HG02884 (cell line): Measurements from ENCODE around the gene SSMEM1.
"Not testable (repeated sequence)": the region's sequence is repeated elsewhere in the genome, so short reads cannot be mapped to it uniquely, and the experiment has no call there.

Source experiments
- ATAC-seq: cut with Tn5 transposase; IDR thresholded peaks from one replicate; pipeline ENCODE4 v1.9.1; 2021; ENCODE audit warnings: mild to moderate bottlenecking, moderate library complexity; ENCODE audit not compliant: unreplicated experiment

SSMEM1 gene

GRCh38 chr7:130207642-130208041 lies at the start of gene SSMEM1:
Gene SSMEM1, plus strand, starts transcription at chr7:130207860. Its CDS starts 51 bp downstream, at chr7:130207911.
- no peak for ATAC-seq

- no peak for ATAC-seq
These were observed 47.6 kb upstream of the SSMEM1 start for GRCh38 chr7:130160023-130160422.

GRCh38 chr7:130160455-130160854 lies 47.2 kb upstream of the SSMEM1 start:
- no peak for ATAC-seq

- ATAC-seq, result no peak
These were observed 45.5 kb upstream of the SSMEM1 start for GRCh38 chr7:130162196-130162595.

DNA sequence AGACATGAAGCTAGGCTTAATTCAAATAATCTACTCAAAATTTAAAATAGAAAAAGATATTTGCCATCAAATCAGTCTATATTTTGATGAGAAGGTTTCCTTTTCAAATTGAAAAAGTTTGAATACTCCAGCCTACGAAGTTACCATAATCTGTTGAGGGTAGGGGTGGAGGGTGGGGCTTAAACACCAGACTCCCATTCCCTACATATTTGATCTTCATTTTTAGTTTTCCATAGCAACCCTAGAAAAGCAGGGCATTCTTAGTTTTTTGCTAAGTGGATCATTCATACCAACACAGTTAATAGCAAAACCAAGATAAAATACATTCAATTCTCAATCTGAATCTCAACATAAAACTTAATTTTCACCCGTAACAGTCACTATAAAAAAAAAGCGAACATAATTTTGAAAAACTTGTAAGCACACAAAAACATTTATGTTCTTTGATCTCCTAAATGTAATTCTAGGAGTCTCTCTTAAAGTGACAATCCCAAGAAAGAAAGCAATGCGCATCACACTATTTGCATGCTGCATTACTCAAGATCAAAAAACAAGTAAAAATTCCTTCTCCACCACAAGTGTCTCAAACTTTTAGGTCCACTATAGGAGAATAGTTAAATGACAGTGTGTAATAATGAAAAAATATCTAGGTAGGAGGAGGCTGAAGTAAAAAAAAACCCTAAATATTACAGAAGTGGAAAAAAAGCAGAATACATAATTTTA lies 33.3 kb upstream of the SSMEM1 start:
- no peak for ATAC-seq

DNA sequence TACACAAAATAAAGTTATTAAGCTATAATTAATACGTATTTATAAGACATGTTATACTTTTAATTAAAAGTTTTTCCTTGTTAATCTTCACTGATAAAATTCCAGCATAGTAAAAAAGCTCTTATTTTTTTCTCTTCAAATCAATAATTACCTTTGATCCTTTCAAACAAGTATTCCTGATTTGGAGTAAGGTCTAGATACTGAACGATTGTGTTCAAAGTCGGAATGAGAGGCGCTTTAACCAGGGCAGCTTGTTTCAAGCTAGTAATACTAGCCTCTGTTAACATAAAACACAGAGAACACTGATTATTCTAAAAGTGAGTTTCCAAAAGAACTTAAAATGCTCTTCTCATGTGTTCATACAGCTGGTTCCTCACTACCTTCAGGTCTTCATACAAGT lies 29.4 kb upstream of the SSMEM1 start:
- ATAC-seq, result no peak

- no peak for ATAC-seq
These were observed 28.0 kb upstream of the SSMEM1 start for GRCh38 chr7:130179631-130180030.

- ATAC-seq, result no peak
These were observed 26.9 kb upstream of the SSMEM1 start for GRCh38 chr7:130180571-130181262.

- ATAC-seq, result no peak
These were observed 26.4 kb upstream of the SSMEM1 start for GRCh38 chr7:130181263-130181605.

- peak; percentile 84 for ATAC-seq
These were observed 24.7 kb upstream of the SSMEM1 start for GRCh38 chr7:130182990-130183389.

- not testable (repeated sequence) for ATAC-seq
These were observed 23.3 kb upstream of the SSMEM1 start for GRCh38 chr7:130184349-130184748.

DNA sequence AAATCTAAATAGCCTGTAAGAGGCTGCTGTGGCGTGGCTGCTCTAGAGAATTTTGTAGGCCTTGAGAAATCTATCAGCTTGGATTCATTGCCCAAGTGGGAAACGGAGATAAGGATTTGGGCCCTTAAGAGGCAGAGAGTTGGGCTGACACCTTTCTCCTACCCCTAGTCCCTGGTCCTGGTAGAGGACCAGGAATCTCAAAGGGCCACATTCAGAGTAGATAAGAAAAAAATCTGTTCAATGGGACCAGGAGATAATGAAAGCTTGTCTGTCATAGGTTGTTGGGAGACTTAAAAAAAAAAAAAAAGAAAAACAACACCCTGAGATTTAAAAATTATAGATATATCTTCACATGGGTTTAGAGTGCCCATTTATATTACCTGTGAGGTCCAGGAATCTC lies 20.3 kb upstream of the SSMEM1 start:
- no peak for ATAC-seq

- no peak for ATAC-seq
These were observed 18.3 kb upstream of the SSMEM1 start for GRCh38 chr7:130189343-130189742.

DNA sequence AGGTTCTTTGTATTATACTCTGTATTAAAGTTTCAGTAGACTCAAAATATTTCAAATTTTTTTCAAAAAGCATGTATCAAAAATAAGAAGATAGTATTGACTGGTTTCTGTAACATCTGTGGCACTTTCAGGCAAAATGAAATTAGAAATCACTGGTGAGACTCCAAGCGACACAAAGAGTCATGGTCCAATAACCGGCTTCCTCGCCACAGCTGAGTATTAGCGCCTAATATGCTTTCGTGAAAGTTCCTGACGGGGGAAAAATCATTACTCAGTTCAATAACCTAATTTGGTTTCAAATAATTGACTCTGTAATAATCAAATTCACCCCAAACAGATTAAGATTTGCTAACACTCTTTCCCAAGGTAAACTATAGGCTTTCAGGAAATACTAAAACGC lies 15.9 kb upstream of the SSMEM1 start:
- no peak for ATAC-seq

- ATAC-seq, result no peak
These were observed 12.3 kb upstream of the SSMEM1 start for GRCh38 chr7:130195396-130195795.

- ATAC-seq, result no peak
These were observed 11.2 kb upstream of the SSMEM1 start for GRCh38 chr7:130196476-130196875.

DNA sequence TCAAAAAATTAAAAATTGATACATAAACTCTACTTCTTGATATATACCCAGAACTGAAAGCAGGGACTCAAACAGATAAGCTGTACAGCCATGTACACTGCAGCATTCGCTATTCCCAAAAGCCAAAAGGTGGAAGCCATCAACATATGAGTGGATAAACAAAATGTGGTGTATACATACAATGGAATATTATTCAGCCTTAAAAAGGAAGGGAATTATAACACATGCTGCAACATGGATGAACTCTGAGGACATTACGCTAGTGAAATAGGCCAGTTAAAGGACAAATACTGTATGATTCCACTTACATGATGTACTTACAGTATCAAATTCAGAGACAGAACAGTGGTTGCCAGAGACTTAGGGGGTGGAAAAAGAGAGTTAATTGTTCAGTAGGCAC lies 10.6 kb upstream of the SSMEM1 start:
- no peak for ATAC-seq

GRCh38 chr7:130201796-130202195 lies 5.9 kb upstream of the SSMEM1 start:
- ATAC-seq, result no peak

GRCh38 chr7:130205084-130205947 lies 2.3 kb upstream of the SSMEM1 start, which contains the start of gene TMEM209:
Gene TMEM209, minus strand, starts transcription at chr7:130205406. Its CDS starts 31 bp downstream, at chr7:130205375.
- peak; percentile 90 for ATAC-seq

GRCh38 chr7:130207033-130207432 lies 627 bp upstream of the SSMEM1 start:
- no peak for ATAC-seq

DNA sequence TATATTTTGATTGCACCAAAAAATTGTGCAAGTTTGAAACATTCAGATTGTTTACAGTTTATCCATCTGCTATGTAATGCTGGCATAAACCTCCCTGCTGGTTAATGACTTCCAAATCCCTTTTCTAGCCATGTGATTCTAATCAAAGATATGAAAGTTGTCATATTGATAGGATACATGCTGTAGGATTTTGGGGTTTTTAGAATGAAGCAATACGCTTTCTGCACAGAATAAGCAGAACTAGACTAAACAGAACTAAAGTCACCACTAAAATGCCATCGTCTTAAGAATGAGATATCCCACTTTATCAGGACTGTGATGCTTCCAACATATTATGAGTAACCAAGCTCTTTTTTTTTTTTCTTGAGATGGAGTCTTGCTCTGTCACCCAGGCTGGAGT lies 856 bp downstream of the SSMEM1 start:
- ATAC-seq, result no peak
